Smooth muscle cell (in vitro differentiated cells): ENCODE results near the gene PKD2L2. TPM values are rescaled to one million over a fixed set of nuclear protein-coding genes. Genes with fewer than 3 reads are reported as not detected.

Experiments used
- DNase-seq: peaks from one replicate; lab custom pipeline; 2025; ENCODE audit not compliant: unreplicated experiment; lab: John Stamatoyannopoulos, UW
- H2AFZ ChIP-seq: fragments of 200-600 bp; sonication (generic); 2 replicates; pipeline ENCODE4 v1.6.0; 2016; ENCODE audit warnings: antibody characterized with exemption, low read depth, mild to moderate bottlenecking
- H3F3A ChIP-seq: fragments of 200-600 bp; sonication (generic); 2 replicates; pipeline ENCODE4 v1.6.0; 2017; ENCODE audit warnings: antibody characterized with exemption, low read depth
- H3K27ac ChIP-seq: fragments of 200-600 bp; sonication (generic); 2 replicates; pipeline ENCODE4 v1.5.1; 2016; ENCODE audit warnings: low read depth, mild to moderate bottlenecking
- H3K27me3 ChIP-seq: fragments of 200-600 bp; sonication (generic); 2 replicates; pipeline ENCODE4 v1.6.1; 2016; ENCODE audit warnings: low read depth, mild to moderate bottlenecking
- H3K36me3 ChIP-seq: fragments of 200-600 bp; sonication (generic); 2 replicates; pipeline ENCODE4 v1.5.1; 2016; ENCODE audit warnings: low read depth
- H3K4me1 ChIP-seq: fragments of 200-600 bp; sonication (generic); 2 replicates; pipeline ENCODE4 v1.5.1; 2016; ENCODE audit warnings: low read depth
- H3K4me2 ChIP-seq: fragments of 200-600 bp; sonication (generic); 2 replicates; pipeline ENCODE4 v1.6.0; 2016; ENCODE audit warnings: mild to moderate bottlenecking
- H3K4me3 ChIP-seq: fragments of 200-600 bp; sonication (generic); 2 replicates; pipeline ENCODE4 v1.5.1; 2016; ENCODE audit warnings: mild to moderate bottlenecking
- H3K79me2 ChIP-seq: fragments of 200-600 bp; sonication (generic); 2 replicates; pipeline ENCODE4 v1.6.0; 2016; ENCODE audit warnings: low read depth, mild to moderate bottlenecking
- H3K9ac ChIP-seq: fragments of 200-600 bp; sonication (generic); 2 replicates; pipeline ENCODE4 v1.6.0; 2016; ENCODE audit warnings: low read depth
- H3K9me3 ChIP-seq: fragments of 200-600 bp; sonication (generic); replicated peaks from 2 replicates; pipeline ENCODE4 v1.5.1; 2016; ENCODE audit warnings: low read depth
- H4K20me1 ChIP-seq: fragments of 200-600 bp; sonication (generic); 2 replicates; pipeline ENCODE4 v1.6.0; 2016; ENCODE audit warnings: low read depth
- CTCF ChIP-seq: fragments of 200-600 bp; sonication (generic); IDR thresholded peaks from 2 replicates; pipeline ENCODE4 v1.5.1; 2017; ENCODE audit warnings: borderline replicate concordance, mild to moderate bottlenecking, antibody characterized with exemption; ENCODE audit not compliant: insufficient read depth, poor library complexity, severe bottlenecking
- WGBS: methylation state at CpG from one replicate; pipeline ENCODE4 v1.1.7; 2016; ENCODE audit warnings: low lambda C conversion rate; 5-methylcytosine and 5-hydroxymethylcytosine counted together
- polyA plus RNA-seq: library from polyadenylated mRNA; unstranded; fragments of >200 nt; fragmentation: Nextera tagmentation; extraction: Ambion mirVana; gene quantifications from 2 replicates; pipeline ENCODE4 v1.2.1, GENCODE V29; 2016
- total RNA-seq: library from RNA; depleted of rRNA; stranded (reverse); fragments of >200 nt; gene quantifications from 2 replicates; pipeline ENCODE4 v1.2.3, GENCODE V29; 2014

PKD2L2 gene
- total and polyA plus RNA-seq, 2 experiments from 2014 or later, result 0.19 TPM; not detected in 1

- no peak overlapping the region for H3K9ac ChIP-seq
- peaks cover 2% of the 10 kb centered on the region for H3K36me3 ChIP-seq
- TF ChIP-seq CTCF, result no peak
- no peak overlapping the region for H2AFZ ChIP-seq
- no peak overlapping the region for H3K4me3 ChIP-seq
- H4K20me1 ChIP-seq, result no peaks in the 10 kb centered on the region
- no peaks in the 10 kb centered on the region for H3K9me3 ChIP-seq
- no peaks in the 10 kb centered on the region for H3K4me1 ChIP-seq
- no peak for DNase-seq
- 63% methylated on average over 3 of the region's 3 CpGs for WGBS
- no peaks in the 10 kb centered on the region for H3K27me3 ChIP-seq
- H3K79me2 ChIP-seq, result no peaks in the 10 kb centered on the region
- no peak overlapping the region for H3K27ac ChIP-seq
- no peak overlapping the region for H3K4me2 ChIP-seq
- H3F3A ChIP-seq, result no peaks in the 10 kb centered on the region
Observed at GRCh38 chr5:137933491-137933911, 44.2 kb downstream of the PKD2L2 start.

- Histone ChIP-seq H3K79me2 (no peaks in the 10 kb centered on the region), H3F3A (no peaks in the 10 kb centered on the region), H2AFZ (no peak overlapping the region), H3K9me3 (no peaks in the 10 kb centered on the region), H3K27ac (no peak overlapping the region), H3K4me2 (no peak overlapping the region), H3K4me1 (no peaks in the 10 kb centered on the region), H3K4me3 (no peak overlapping the region), H4K20me1 (no peaks in the 10 kb centered on the region), H3K36me3 (peaks cover 3% of the 10 kb centered on the region), H3K9ac (no peak overlapping the region), H3K27me3 (no peaks in the 10 kb centered on the region)
- no peak for DNase-seq
- TF ChIP-seq CTCF, result no peak
- WGBS, result 88% methylated on average over 1 of the region's 1 CpG
Observed at GRCh38 chr5:137935190-137935589, 45.9 kb downstream of the PKD2L2 start.

- H3K4me2 ChIP-seq, result no peak overlapping the region
- H3K4me3 ChIP-seq, result no peak overlapping the region
- 95% methylated on average over 3 of the region's 3 CpGs for WGBS
Observed at GRCh38 chr5:137935694-137936093, 46.4 kb downstream of the PKD2L2 start.

More at GRCh38 chr5:137935694-137936093, 46.4 kb downstream of the PKD2L2 start:
- Histone ChIP-seq H2AFZ (no peak overlapping the region), H3K79me2 (no peaks in the 10 kb centered on the region), H3K9ac (no peak overlapping the region), H4K20me1 (no peaks in the 10 kb centered on the region), H3K9me3 (no peaks in the 10 kb centered on the region), H3K27me3 (no peaks in the 10 kb centered on the region), H3K36me3 (peaks cover 6% of the 10 kb centered on the region), H3F3A (no peaks in the 10 kb centered on the region), H3K27ac (no peak overlapping the region), H3K4me1 (no peaks in the 10 kb centered on the region)
- DNase-seq, result no peak
- no peak for TF ChIP-seq CTCF
